ENCODE measurements around the gene CHRDL2.
"Not testable (repeated sequence)": the region's sequence is repeated elsewhere in the genome, so short reads cannot be mapped to it uniquely, and the experiment has no call there.

The CHRDL2 gene

GRCh38 chr11:74750598-74750997 is 19.4 kb upstream of the CHRDL2 start:
- H3K4ac ChIP-seq (ENCODE audit: low read depth, low read length): peak overlapping the region; percentile 57
- not testable (repeated sequence) for H4K8ac ChIP-seq (ENCODE audit: low read depth, low read length); H3K4me3 ChIP-seq (ENCODE audit: low read depth, low read length); H3K79me2 ChIP-seq (ENCODE audit: control insufficient read depth, insufficient read depth, low read length, poor library complexity); H3K4me2 ChIP-seq (ENCODE audit: low read length); H2BK12ac ChIP-seq (ENCODE audit: low read length); H3K27ac ChIP-seq (ENCODE audit: low read depth, low read length); H3K23ac ChIP-seq (ENCODE audit: low read length); DNase-seq; H3K9ac ChIP-seq (ENCODE audit: low read length); H3K9me3 ChIP-seq (ENCODE audit: insufficient read depth, low read depth, low read length); H3K36me3 ChIP-seq (ENCODE audit: control insufficient read depth in 1 of 2, insufficient read depth in 2 of 2, low read length in 2 of 2); H2BK120ac ChIP-seq (ENCODE audit: insufficient read depth, low read length, poor library complexity); H2AFZ ChIP-seq (ENCODE audit: insufficient read depth, low read length, poor library complexity); H3K79me1 ChIP-seq (ENCODE audit: low read length); H2AK5ac ChIP-seq (ENCODE audit: low read length); H3K18ac ChIP-seq (ENCODE audit: low read length); H4K12ac ChIP-seq (ENCODE audit: low read depth, low read length); H3K14ac ChIP-seq (ENCODE audit: low read length); H3K4me1 ChIP-seq (ENCODE audit: control insufficient read depth in 1 of 2, insufficient read depth in 2 of 2, low read length in 2 of 2); H3K27me3 ChIP-seq (ENCODE audit: insufficient read depth, low read length); H4K91ac ChIP-seq (ENCODE audit: low read depth, low read length); H2BK5ac ChIP-seq (ENCODE audit: low read depth, low read length, poor library complexity)
- WGBS (ENCODE audit: extremely low coverage, insufficient coverage, insufficient read length): no CpG with 5 or more reads among the region's 14 CpGs

GRCh38 chr11:74749965-74750296 is 18.7 kb upstream of the CHRDL2 start:
- peaks cover 5% of the 10 kb centered on the region for H3K79me2 ChIP-seq (ENCODE audit: control insufficient read depth, insufficient read depth, low read length, poor library complexity)
- no peaks in the 10 kb centered on the region for H3K9me3 ChIP-seq (ENCODE audit: insufficient read depth, low read depth, low read length)
- H3K18ac ChIP-seq (ENCODE audit: low read length): no peak overlapping the region
- H3K79me1 ChIP-seq (ENCODE audit: low read length): peaks cover 6% of the 10 kb centered on the region
- DNase-seq: no peak
- no peak overlapping the region for H2AFZ ChIP-seq (ENCODE audit: insufficient read depth, low read length, poor library complexity)
- peak overlapping the region; percentile 95 for H3K4me2 ChIP-seq (ENCODE audit: low read length)
- no peak overlapping the region for H4K91ac ChIP-seq (ENCODE audit: low read depth, low read length)
- H3K9ac ChIP-seq (ENCODE audit: low read length): no peak overlapping the region
- no peak overlapping the region for H3K14ac ChIP-seq (ENCODE audit: low read length)
- H3K4me3 ChIP-seq (ENCODE audit: low read depth, low read length): no peak overlapping the region
- no peaks in the 10 kb centered on the region for H3K36me3 ChIP-seq (ENCODE audit: control insufficient read depth in 1 of 2, insufficient read depth in 2 of 2, low read length in 2 of 2)
- H2BK5ac ChIP-seq (ENCODE audit: low read depth, low read length, poor library complexity): no peak overlapping the region
- H2BK12ac ChIP-seq (ENCODE audit: low read length): no peak overlapping the region
- H3K27me3 ChIP-seq (ENCODE audit: insufficient read depth, low read length): no peaks in the 10 kb centered on the region
- H4K8ac ChIP-seq (ENCODE audit: low read depth, low read length): no peak overlapping the region
- no peak overlapping the region for H4K12ac ChIP-seq (ENCODE audit: low read depth, low read length)
- H3K4me1 ChIP-seq (ENCODE audit: control insufficient read depth in 1 of 2, insufficient read depth in 2 of 2, low read length in 2 of 2): peaks cover 5 to 7% of the 10 kb centered on the region in 2 experiments
- no peak overlapping the region for H3K27ac ChIP-seq (ENCODE audit: low read depth, low read length)
- H2AK5ac ChIP-seq (ENCODE audit: low read length): no peak overlapping the region
- H2BK120ac ChIP-seq (ENCODE audit: insufficient read depth, low read length, poor library complexity): no peak overlapping the region
- WGBS (ENCODE audit: extremely low coverage, insufficient coverage, insufficient read length): no CpG with 5 or more reads among the region's 2 CpGs
- no peak overlapping the region for H3K23ac ChIP-seq (ENCODE audit: low read length)
- peak overlapping the region; percentile 17 for H3K4ac ChIP-seq (ENCODE audit: low read depth, low read length)

GRCh38 chr11:74749127-74749964 is 18.1 kb upstream of the CHRDL2 start:
- Histone ChIP-seq H4K91ac (ENCODE audit: low read depth, low read length) (peak overlapping the region; percentile 90), H3K79me2 (ENCODE audit: control insufficient read depth, insufficient read depth, low read length, poor library complexity) (peaks cover 5% of the 10 kb centered on the region), H3K4me1 (ENCODE audit: control insufficient read depth in 1 of 2, insufficient read depth in 2 of 2, low read length in 2 of 2) (peaks cover 2 to 4% of the 10 kb centered on the region in 2 experiments), H2BK120ac (ENCODE audit: insufficient read depth, low read length, poor library complexity) (peak overlapping the region; percentile 84), H3K27me3 (ENCODE audit: insufficient read depth, low read length) (no peaks in the 10 kb centered on the region), H2AK5ac (ENCODE audit: low read length) (no peak overlapping the region), H3K14ac (ENCODE audit: low read length) (peak overlapping the region; percentile 91), H3K4me2 (ENCODE audit: low read length) (peak overlapping the region; percentile 95), H3K79me1 (ENCODE audit: low read length) (peaks cover 6% of the 10 kb centered on the region), H3K27ac (ENCODE audit: low read depth, low read length) (peak overlapping the region; percentile 77), H2BK12ac (ENCODE audit: low read length) (peak overlapping the region; percentile 12), H3K4me3 (ENCODE audit: low read depth, low read length) (peak overlapping the region; percentile 91), H3K9me3 (ENCODE audit: insufficient read depth, low read depth, low read length) (no peaks in the 10 kb centered on the region), H3K36me3 (ENCODE audit: control insufficient read depth in 1 of 2, insufficient read depth in 2 of 2, low read length in 2 of 2) (no peaks in the 10 kb centered on the region), H4K12ac (ENCODE audit: low read depth, low read length) (peak overlapping the region; percentile 71), H3K18ac (ENCODE audit: low read length) (peak overlapping the region; percentile 87), H4K8ac (ENCODE audit: low read depth, low read length) (peak overlapping the region; percentile 92), H3K23ac (ENCODE audit: low read length) (no peak overlapping the region), H3K4ac (ENCODE audit: low read depth, low read length) (peak overlapping the region; percentile 76), H2AFZ (ENCODE audit: insufficient read depth, low read length, poor library complexity) (peak overlapping the region; percentile 83), H3K9ac (ENCODE audit: low read length) (peak overlapping the region; percentile 99), H2BK5ac (ENCODE audit: low read depth, low read length, poor library complexity) (peak overlapping the region; percentile 84)
- peak; percentile 33 to 64 for DNase-seq
- WGBS (ENCODE audit: extremely low coverage, insufficient coverage, insufficient read length): no CpG with 5 or more reads among the region's 63 CpGs

- H2BK5ac ChIP-seq (ENCODE audit: low read depth, low read length, poor library complexity): peak within 1 kb of the TSS; percentile 84
- peak within 1 kb of the TSS; percentile 77 for H3K27ac ChIP-seq (ENCODE audit: low read depth, low read length)
- H3K4ac ChIP-seq (ENCODE audit: low read depth, low read length): peak within 1 kb of the TSS; percentile 76
- H3K23ac ChIP-seq (ENCODE audit: low read length): no peak within 1 kb of the TSS
- H3K14ac ChIP-seq (ENCODE audit: low read length): peak within 1 kb of the TSS; percentile 91
- H2AK5ac ChIP-seq (ENCODE audit: low read length): no peak within 1 kb of the TSS
- H3K9ac ChIP-seq (ENCODE audit: low read length): peak within 1 kb of the TSS; percentile 99
- H4K12ac ChIP-seq (ENCODE audit: low read depth, low read length): peak within 1 kb of the TSS; percentile 74
- H4K8ac ChIP-seq (ENCODE audit: low read depth, low read length): peak within 1 kb of the TSS; percentile 92
- H3K9me3 ChIP-seq (ENCODE audit: insufficient read depth, low read depth, low read length): peaks cover 3% of the 10 kb centered on the region
- H2BK12ac ChIP-seq (ENCODE audit: low read length): peak within 1 kb of the TSS; percentile 12
- peak within 1 kb of the TSS; percentile 95 for H3K4me2 ChIP-seq (ENCODE audit: low read length)
- peak within 1 kb of the TSS; percentile 91 for H3K4me3 ChIP-seq (ENCODE audit: low read depth, low read length)
- H3K27me3 ChIP-seq (ENCODE audit: insufficient read depth, low read length): no peaks in the 10 kb centered on the region
- H3K4me1 ChIP-seq (ENCODE audit: control insufficient read depth in 1 of 2, insufficient read depth in 2 of 2, low read length in 2 of 2): peaks cover 2 to 3% of the 10 kb centered on the region in 2 experiments
- H2BK120ac ChIP-seq (ENCODE audit: insufficient read depth, low read length, poor library complexity): peak within 1 kb of the TSS; percentile 84
- peak within 1 kb of the TSS; percentile 90 for H4K91ac ChIP-seq (ENCODE audit: low read depth, low read length)
- no CpG with 5 or more reads among the region's 47 CpGs for WGBS (ENCODE audit: extremely low coverage, insufficient coverage, insufficient read length)
- H3K79me2 ChIP-seq (ENCODE audit: control insufficient read depth, insufficient read depth, low read length, poor library complexity): peaks cover 5% of the 10 kb centered on the region
- peaks cover 6% of the 10 kb centered on the region for H3K79me1 ChIP-seq (ENCODE audit: low read length)
- H2AFZ ChIP-seq (ENCODE audit: insufficient read depth, low read length, poor library complexity): peak within 1 kb of the TSS; percentile 83
- DNase-seq: peak; percentile 94 to 95
- peak within 1 kb of the TSS; percentile 87 for H3K18ac ChIP-seq (ENCODE audit: low read length)
- no peaks in the 10 kb centered on the region for H3K36me3 ChIP-seq (ENCODE audit: control insufficient read depth in 1 of 2, insufficient read depth in 2 of 2, low read length in 2 of 2)
Observed at GRCh38 chr11:74748211-74749126, 17.2 kb upstream of the CHRDL2 start, which contains the start of gene RNF169. RNF169 (plus strand) TSS chr11:74748849; CDS start chr11:74748881, 32 bp downstream.
